Measurements from ENCODE around the gene SLC17A9. TPM values are rescaled to one million over a fixed set of nuclear protein-coding genes. Genes with fewer than 3 reads are reported as not detected.

SLC17A9 gene
- total RNA-seq, 5 donors from 2014 or later (not counting 1 experiment from before 2014, with no cell fraction given), result 5.3 to 8.8 (median 8.3) TPM

DNA sequence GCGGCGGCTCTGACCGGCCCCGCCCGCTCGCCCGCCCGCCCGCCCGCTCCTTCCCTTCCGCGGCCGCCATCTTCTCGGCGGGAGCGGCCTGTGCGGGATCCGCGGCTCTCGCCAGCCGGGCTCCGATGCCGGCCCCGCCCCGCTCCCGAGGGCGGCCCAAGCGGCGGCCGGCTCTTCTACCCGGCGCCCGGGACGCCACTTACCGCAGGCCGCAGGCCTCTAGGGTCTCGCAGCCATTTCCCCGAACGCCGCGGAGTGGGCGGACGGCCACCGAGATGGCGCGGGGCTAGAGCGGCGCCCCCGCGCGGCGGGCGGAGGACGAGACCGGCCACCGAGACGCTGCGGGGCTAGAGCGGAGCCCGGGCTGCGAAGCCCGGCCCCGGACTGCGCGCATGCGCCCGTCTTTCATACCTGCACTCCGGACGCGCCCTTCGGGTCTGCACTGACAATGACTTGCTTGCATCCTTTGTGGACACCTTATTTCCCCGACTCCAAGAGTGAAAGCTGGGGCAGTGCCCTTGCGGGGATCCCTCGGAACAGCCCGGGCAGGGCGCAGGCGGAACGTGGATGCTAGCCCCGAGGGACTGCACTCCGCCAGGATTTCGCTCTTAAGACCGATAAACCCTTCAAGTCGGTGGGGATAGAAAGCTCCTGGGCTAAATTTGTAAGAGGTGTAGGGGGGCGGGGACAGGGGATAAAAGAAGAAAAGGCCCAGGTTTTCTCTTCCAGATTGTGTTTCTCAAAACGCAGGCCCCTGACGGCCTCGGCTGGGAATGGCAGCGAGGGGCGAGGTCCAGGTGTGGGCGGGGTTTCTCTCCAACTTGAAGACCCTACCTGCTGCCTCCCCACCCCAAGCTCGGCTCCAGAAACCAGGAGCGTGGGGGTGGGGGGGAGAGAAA lies 26.0 kb upstream of the SLC17A9 start, which contains the start of gene DIDO1:
TSS of gene DIDO1 (minus strand) at position 277 of the 899 bp plus-strand sequence.
- Mint-ChIP-seq H3K36me3 (no peaks in the 10 kb centered on the region), H3K27ac (peak within 1 kb of the TSS; percentile 95 to 96), H3K4me1 (peaks cover 68 to 82% (median 69%) of the 10 kb centered on the region in 3 donors), H3K27me3 (no peaks in the 10 kb centered on the region), H3K4me3 (peak within 1 kb of the TSS; percentile 95 to 97 (median 95)), H3K9me3 (no peaks in the 10 kb centered on the region)
- no peaks in the 10 kb centered on the region for H3K27me3 ChIP-seq (replicated peaks in 1 of 2; ENCODE audit: control insufficient read depth in 2 of 2, extremely low read depth in 1 of 2, insufficient read depth in 2 of 2, low read length in 1 of 2)
- H3K27ac ChIP-seq (ENCODE audit: low read length), result peak within 1 kb of the TSS; percentile 89
- POLR2A ChIA-PET, result interaction anchor here (0.6 to 1.1 kb wide), 2 partner anchors 9 to 11 kb away, joined by 3 to 4 read pairs; no protein-coding TSS in a partner anchor
- WGBS (ENCODE audit: insufficient coverage), result under 1% methylated on average over 84 of the region's 92 CpGs
- H3K9me3 ChIP-seq, result no peaks in the 10 kb centered on the region
- H3K4me1 ChIP-seq (ENCODE audit: control insufficient read depth in 1 of 2, extremely low read depth in 1 of 2, insufficient read depth in 2 of 2, low read length in 2 of 2), result peaks cover 43 to 67% of the 10 kb centered on the region in 2 experiments
- CTCF ChIA-PET, result interaction anchor here in 1 of 2 donors (0.7 to 1.8 kb wide), 3 partner anchors 8 to 65 kb away, joined by 3 to 6 read pairs (median 4); partner anchors contain the start of gene TCFL5
- H3K4me3 ChIP-seq (ENCODE audit: control insufficient read depth in 1 of 2, extremely low read depth in 1 of 2, low read length in 1 of 2), result peak within 1 kb of the TSS; percentile 83 to 93
- DNase-seq, result peak; percentile 72 to 94 (median 84)
- ATAC-seq (replicated peaks in 1 of 4), result peak; percentile 82 to 89 (median 86)
- H3K36me3 ChIP-seq (ENCODE audit: control insufficient read depth in 2 of 2, extremely low read depth in 1 of 2, insufficient read depth in 1 of 2, low read length in 1 of 2), result no peaks in the 10 kb centered on the region

DNA sequence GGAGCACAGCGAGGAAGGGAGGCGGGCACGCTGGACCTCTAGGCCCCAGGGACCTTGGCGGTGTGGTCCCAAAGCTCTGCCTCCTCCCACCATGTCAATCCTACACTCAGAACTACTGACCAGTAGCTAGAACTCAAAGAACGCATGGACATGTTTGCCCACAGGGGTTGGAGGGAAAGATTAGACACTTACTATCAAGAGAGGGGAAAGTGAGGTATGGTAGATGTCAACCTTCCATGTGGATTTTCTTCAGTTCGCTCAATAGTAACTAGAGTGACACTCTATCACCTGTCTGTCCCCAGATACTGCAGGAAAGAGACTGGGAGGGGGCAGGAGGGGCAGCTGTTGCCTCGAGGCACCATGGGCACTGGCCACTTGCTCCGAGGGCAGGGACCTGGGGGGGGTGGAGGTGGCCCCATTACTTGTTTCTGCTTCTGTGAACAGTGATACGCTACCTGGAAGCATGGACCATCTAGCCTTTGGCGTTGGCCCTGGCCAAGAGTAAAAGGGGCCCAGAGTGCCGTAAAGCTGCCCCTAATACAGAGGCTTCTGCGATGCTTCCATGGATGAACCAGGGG lies 25.3 kb upstream of the SLC17A9 start:
- Mint-ChIP-seq H3K36me3 (no peaks in the 10 kb centered on the region), H3K4me3 (peak overlapping the region; percentile 94 to 97 (median 96)), H3K9me3 (no peaks in the 10 kb centered on the region), H3K27ac (peak overlapping the region; percentile 95 to 96), H3K27me3 (no peaks in the 10 kb centered on the region), H3K4me1 (peaks cover 66 to 78% (median 67%) of the 10 kb centered on the region in 3 donors)
- CTCF ChIA-PET, result interaction anchor here in 1 of 2 donors (1.0 to 1.8 kb wide), 3 partner anchors 8 to 10 kb away, joined by 4 to 6 read pairs (median 4); no protein-coding TSS in a partner anchor
- peak overlapping the region; percentile 68 for H3K27ac ChIP-seq (ENCODE audit: low read length)
- H3K36me3 ChIP-seq (ENCODE audit: control insufficient read depth in 2 of 2, extremely low read depth in 1 of 2, insufficient read depth in 1 of 2, low read length in 1 of 2), result no peaks in the 10 kb centered on the region
- DNase-seq (no peak), ATAC-seq (replicated peaks in 1 of 4) (no peak)
- H3K4me3 ChIP-seq (ENCODE audit: control insufficient read depth in 1 of 2, extremely low read depth in 1 of 2, low read length in 1 of 2), result peak overlapping the region; percentile 56 to 93
- H3K27me3 ChIP-seq (replicated peaks in 1 of 2; ENCODE audit: control insufficient read depth in 2 of 2, extremely low read depth in 1 of 2, insufficient read depth in 2 of 2, low read length in 1 of 2), result no peaks in the 10 kb centered on the region
- H3K4me1 ChIP-seq (ENCODE audit: control insufficient read depth in 1 of 2, extremely low read depth in 1 of 2, insufficient read depth in 2 of 2, low read length in 2 of 2), result peaks cover 37 to 62% of the 10 kb centered on the region in 2 experiments
- 98% methylated on average over 4 of the region's 12 CpGs for WGBS (ENCODE audit: insufficient coverage)
- POLR2A ChIA-PET, result interaction anchor here in 1 of 2 donors (1.1 kb wide), 1 partner anchor 10 kb away, joined by 4 read pairs; no protein-coding TSS in a partner anchor
- H3K9me3 ChIP-seq, result no peaks in the 10 kb centered on the region

DNA sequence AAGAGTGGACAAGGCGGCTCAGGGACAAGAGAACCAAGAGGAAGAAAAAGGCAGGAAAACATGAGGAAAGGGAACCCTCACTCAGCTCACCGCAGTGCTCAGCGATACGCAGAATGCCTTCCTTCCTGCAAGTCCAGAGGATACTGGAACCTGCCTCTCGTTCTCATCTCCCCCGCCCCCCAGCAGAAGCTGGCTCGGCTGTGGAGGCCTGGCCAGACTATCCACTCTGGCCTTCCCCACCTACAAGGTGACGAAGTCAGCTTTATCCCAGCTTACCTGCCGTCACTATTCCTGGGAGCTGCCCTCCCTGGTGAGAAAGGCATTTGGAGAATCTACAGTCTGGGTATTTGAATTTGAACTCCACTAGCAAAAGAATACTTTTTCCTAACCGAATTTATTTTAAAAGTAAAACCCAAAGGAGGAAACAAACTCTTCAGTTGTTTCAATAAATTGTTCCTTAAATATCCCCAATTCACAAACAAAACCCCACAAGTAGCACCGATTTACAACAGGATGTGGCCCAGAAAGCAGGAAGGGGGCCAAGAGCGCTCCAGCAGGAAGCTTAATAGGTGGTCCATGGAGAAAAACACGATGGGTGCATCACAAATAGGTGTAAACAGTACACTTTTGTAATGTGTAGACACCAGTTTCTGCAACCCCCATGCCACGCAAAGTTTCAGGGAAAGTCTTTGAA lies 24.1 kb upstream of the SLC17A9 start:
- peak overlapping the region; percentile 82 to 96 for H3K27ac Mint-ChIP-seq
- ATAC-seq (replicated peaks in 1 of 4) (no peak), DNase-seq (peak in 1 of 35 experiments; percentile 55)
- Histone ChIP-seq H3K4me3 (ENCODE audit: control insufficient read depth in 1 of 2, extremely low read depth in 1 of 2, low read length in 1 of 2) (peak overlapping the region; percentile 56 to 93), H3K4me1 (ENCODE audit: control insufficient read depth in 1 of 2, extremely low read depth in 1 of 2, insufficient read depth in 2 of 2, low read length in 2 of 2) (peaks cover 29 to 51% of the 10 kb centered on the region in 2 experiments), H3K27me3 (replicated peaks in 1 of 2; ENCODE audit: control insufficient read depth in 2 of 2, extremely low read depth in 1 of 2, insufficient read depth in 2 of 2, low read length in 1 of 2) (no peaks in the 10 kb centered on the region), H3K36me3 (ENCODE audit: control insufficient read depth in 2 of 2, extremely low read depth in 1 of 2, insufficient read depth in 1 of 2, low read length in 1 of 2) (no peaks in the 10 kb centered on the region), H3K27ac (ENCODE audit: low read length) (peak overlapping the region; percentile 68), H3K9me3 (no peaks in the 10 kb centered on the region)
- ChIA-PET CTCF (interaction anchor here in 1 of 2 donors (1.3 to 1.8 kb wide), 2 partner anchors 9 to 10 kb away, joined by 4 to 6 read pairs; no protein-coding TSS in a partner anchor), POLR2A (no interaction called here)
- H3K4me3 Mint-ChIP-seq, result peak overlapping the region; percentile 94 to 97 (median 96)
- no peaks in the 10 kb centered on the region for H3K27me3 Mint-ChIP-seq
- WGBS (ENCODE audit: insufficient coverage), result 67% methylated on average over 1 of the region's 14 CpGs
- no peaks in the 10 kb centered on the region for H3K9me3 Mint-ChIP-seq
- peaks cover 58 to 71% (median 64%) of the 10 kb centered on the region in 3 donors for H3K4me1 Mint-ChIP-seq
- H3K36me3 Mint-ChIP-seq, result no peaks in the 10 kb centered on the region

DNA sequence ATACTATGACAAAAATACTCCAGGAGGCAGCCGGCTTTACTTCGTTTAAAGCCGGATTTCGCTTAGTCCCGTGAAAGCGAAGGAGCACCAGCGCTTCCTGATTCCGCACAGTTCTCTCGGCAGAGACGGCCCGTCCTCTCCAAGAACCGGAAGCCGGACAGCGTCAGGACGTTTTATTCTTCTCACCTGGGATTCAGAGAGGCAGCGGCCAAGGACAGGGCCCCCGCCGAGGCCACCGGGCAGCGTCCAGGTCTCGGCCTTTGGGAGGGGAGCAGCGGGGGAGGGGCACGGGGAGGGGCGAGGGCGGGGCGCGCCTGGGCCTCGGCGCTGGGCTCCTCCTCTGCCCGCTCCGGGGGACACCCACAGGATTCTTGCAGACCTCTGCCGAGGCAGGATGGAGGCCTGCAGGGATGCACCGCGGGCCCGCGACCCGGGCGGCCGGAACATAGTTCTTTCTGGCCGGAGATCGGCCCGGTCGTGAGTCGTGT lies 23.4 kb upstream of the SLC17A9 start:
- H3K4me3 ChIP-seq (ENCODE audit: control insufficient read depth in 1 of 2, extremely low read depth in 1 of 2, low read length in 1 of 2), result peak overlapping the region; percentile 56 to 93
- CTCF ChIA-PET, result no interaction called here
- H3K4me1 ChIP-seq (ENCODE audit: control insufficient read depth in 1 of 2, extremely low read depth in 1 of 2, insufficient read depth in 2 of 2, low read length in 2 of 2), result peaks cover 22 to 49% of the 10 kb centered on the region in 2 experiments
- H3K9me3 Mint-ChIP-seq, result no peaks in the 10 kb centered on the region
- no peaks in the 10 kb centered on the region for H3K27me3 Mint-ChIP-seq
- peak in 13 of 35 experiments; percentile 15 to 65 (median 49) for DNase-seq
- H3K27ac Mint-ChIP-seq, result peak overlapping the region; percentile 91 to 96
- peak overlapping the region; percentile 94 to 97 (median 96) for H3K4me3 Mint-ChIP-seq
- H3K36me3 Mint-ChIP-seq, result no peaks in the 10 kb centered on the region
- H3K36me3 ChIP-seq (ENCODE audit: control insufficient read depth in 2 of 2, extremely low read depth in 1 of 2, insufficient read depth in 1 of 2, low read length in 1 of 2), result no peaks in the 10 kb centered on the region
- H3K27ac ChIP-seq (ENCODE audit: low read length), result peak overlapping the region; percentile 68
- under 1% methylated on average over 43 of the region's 44 CpGs for WGBS (ENCODE audit: insufficient coverage)
- POLR2A ChIA-PET, result no interaction called here
- H3K9me3 ChIP-seq, result no peaks in the 10 kb centered on the region
- ATAC-seq (replicated peaks in 1 of 4), result peak; percentile 36 to 51 (median 39)
- H3K27me3 ChIP-seq (replicated peaks in 1 of 2; ENCODE audit: control insufficient read depth in 2 of 2, extremely low read depth in 1 of 2, insufficient read depth in 2 of 2, low read length in 1 of 2), result no peaks in the 10 kb centered on the region
- peaks cover 51 to 64% (median 58%) of the 10 kb centered on the region in 3 donors for H3K4me1 Mint-ChIP-seq

DNA sequence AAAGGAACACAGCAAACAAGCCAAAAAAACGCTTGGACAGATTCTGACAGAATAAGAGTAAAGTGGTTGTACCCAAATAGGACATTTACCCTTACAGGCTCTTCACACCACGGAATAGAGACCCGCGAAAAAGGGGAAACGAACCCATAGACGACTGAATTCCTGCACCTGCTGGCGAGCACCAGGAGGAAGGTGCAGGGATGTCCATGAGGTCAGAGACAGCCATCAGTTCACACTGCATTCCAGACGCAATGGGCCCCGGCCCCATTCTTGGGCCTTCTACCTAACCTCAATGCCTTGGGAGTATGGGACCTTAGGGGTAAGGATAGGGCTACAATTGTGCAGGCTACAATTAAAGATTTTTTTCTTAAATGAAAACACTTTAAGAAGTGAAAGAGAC lies 21.0 kb upstream of the SLC17A9 start:
- Histone ChIP-seq H3K4me1 (ENCODE audit: control insufficient read depth in 1 of 2, extremely low read depth in 1 of 2, insufficient read depth in 2 of 2, low read length in 2 of 2) (peaks cover 15 to 58% of the 10 kb centered on the region in 2 experiments), H3K27ac (ENCODE audit: low read length) (no peak overlapping the region), H3K27me3 (replicated peaks in 1 of 2; ENCODE audit: control insufficient read depth in 2 of 2, extremely low read depth in 1 of 2, insufficient read depth in 2 of 2, low read length in 1 of 2) (no peaks in the 10 kb centered on the region), H3K9me3 (no peaks in the 10 kb centered on the region), H3K36me3 (ENCODE audit: control insufficient read depth in 2 of 2, extremely low read depth in 1 of 2, insufficient read depth in 1 of 2, low read length in 1 of 2) (peaks cover 0 to 11% of the 10 kb centered on the region in 2 donors), H3K4me3 (ENCODE audit: control insufficient read depth in 1 of 2, extremely low read depth in 1 of 2, low read length in 1 of 2) (no peak overlapping the region)
- Mint-ChIP-seq H3K4me1 (peaks cover 37 to 49% (median 47%) of the 10 kb centered on the region in 3 donors), H3K36me3 (no peaks in the 10 kb centered on the region), H3K27ac (peak overlapping the region; percentile 34 to 59), H3K4me3 (no peak overlapping the region), H3K27me3 (no peaks in the 10 kb centered on the region), H3K9me3 (no peaks in the 10 kb centered on the region)
- ATAC-seq (replicated peaks in 1 of 4) (no peak), DNase-seq (no peak)
- no CpG with 5 or more reads among the region's 9 CpGs for WGBS (ENCODE audit: insufficient coverage)
- ChIA-PET CTCF (no interaction called here), POLR2A (no interaction called here)

All from T-cell (primary cell).